ENCODE measurements around the gene MRPL21. TPM values are rescaled to one million over a fixed set of nuclear protein-coding genes. Genes with fewer than 3 reads are reported as not detected.

MRPL21 gene
- total RNA-seq, 5 donors from 2014 or later (not counting 1 experiment from before 2014, with no cell fraction given) = 34.0 to 36.9 (median 35.3) TPM

- H3K27ac Mint-ChIP-seq = no peak overlapping the region
- ChIA-PET POLR2A (no interaction called here), CTCF (no interaction called here)
- H3K4me1 Mint-ChIP-seq = no peaks in the 10 kb centered on the region
- H3K27ac ChIP-seq (ENCODE audit: low read length) = no peak overlapping the region
- peaks cover 42% of the 10 kb centered on the region for H3K36me3 Mint-ChIP-seq
- WGBS (ENCODE audit: insufficient coverage) = 98% methylated on average over 4 of the region's 7 CpGs
- no peak overlapping the region for H3K4me3 Mint-ChIP-seq
- H3K27me3 ChIP-seq (replicated peaks in 1 of 2; ENCODE audit: control insufficient read depth in 2 of 2, extremely low read depth in 1 of 2, insufficient read depth in 2 of 2, low read length in 1 of 2) = no peaks in the 10 kb centered on the region
- H3K36me3 ChIP-seq (ENCODE audit: control insufficient read depth in 2 of 2, extremely low read depth in 1 of 2, insufficient read depth in 1 of 2, low read length in 1 of 2) = peaks cover 23 to 76% of the 10 kb centered on the region in 2 donors
- DNase-seq = no peak
- no peaks in the 10 kb centered on the region for H3K4me1 ChIP-seq (ENCODE audit: control insufficient read depth in 1 of 2, extremely low read depth in 1 of 2, insufficient read depth in 2 of 2, low read length in 2 of 2)
- H3K4me3 ChIP-seq (ENCODE audit: control insufficient read depth in 1 of 2, extremely low read depth in 1 of 2, low read length in 1 of 2) = no peak overlapping the region
- H3K27me3 Mint-ChIP-seq = no peaks in the 10 kb centered on the region
- H3K9me3 Mint-ChIP-seq = no peaks in the 10 kb centered on the region
- no peak for ATAC-seq (replicated peaks in 1 of 4)
- H3K9me3 ChIP-seq = no peaks in the 10 kb centered on the region
Measured at GRCh38 chr11:68932358-68932757, 28.7 kb upstream of the MRPL21 start.

GRCh38 chr11:68931911-68932310 is 28.3 kb upstream of the MRPL21 start:
- no peak overlapping the region for H3K4me3 ChIP-seq (ENCODE audit: control insufficient read depth in 1 of 2, extremely low read depth in 1 of 2, low read length in 1 of 2)
- DNase-seq (no peak), ATAC-seq (replicated peaks in 1 of 4) (no peak)
- H3K9me3 Mint-ChIP-seq = no peaks in the 10 kb centered on the region
- H3K9me3 ChIP-seq = no peaks in the 10 kb centered on the region
- peaks cover 25 to 71% of the 10 kb centered on the region in 2 donors for H3K36me3 ChIP-seq (ENCODE audit: control insufficient read depth in 2 of 2, extremely low read depth in 1 of 2, insufficient read depth in 1 of 2, low read length in 1 of 2)
- no peaks in the 10 kb centered on the region for H3K27me3 ChIP-seq (replicated peaks in 1 of 2; ENCODE audit: control insufficient read depth in 2 of 2, extremely low read depth in 1 of 2, insufficient read depth in 2 of 2, low read length in 1 of 2)
- H3K4me3 Mint-ChIP-seq = no peak overlapping the region
- no peaks in the 10 kb centered on the region for H3K4me1 ChIP-seq (ENCODE audit: control insufficient read depth in 1 of 2, extremely low read depth in 1 of 2, insufficient read depth in 2 of 2, low read length in 2 of 2)
- H3K27me3 Mint-ChIP-seq = no peaks in the 10 kb centered on the region
- H3K36me3 Mint-ChIP-seq = peaks cover 47% of the 10 kb centered on the region
- ChIA-PET CTCF (no interaction called here), POLR2A (no interaction called here)
- H3K27ac Mint-ChIP-seq = no peak overlapping the region
- no peaks in the 10 kb centered on the region for H3K4me1 Mint-ChIP-seq
- 99% methylated on average over 12 of the region's 17 CpGs for WGBS (ENCODE audit: insufficient coverage)
- H3K27ac ChIP-seq (ENCODE audit: low read length) = no peak overlapping the region

GRCh38 chr11:68930991-68931855 is 27.6 kb upstream of the MRPL21 start:
- Mint-ChIP-seq H3K27me3 (no peaks in the 10 kb centered on the region), H3K36me3 (peaks cover 49% of the 10 kb centered on the region), H3K4me1 (no peaks in the 10 kb centered on the region), H3K4me3 (no peak overlapping the region), H3K9me3 (no peaks in the 10 kb centered on the region), H3K27ac (no peak overlapping the region)
- H3K36me3 ChIP-seq (ENCODE audit: control insufficient read depth in 2 of 2, extremely low read depth in 1 of 2, insufficient read depth in 1 of 2, low read length in 1 of 2) = peaks cover 25 to 66% of the 10 kb centered on the region in 2 donors
- DNase-seq = no peak
- H3K27me3 ChIP-seq (replicated peaks in 1 of 2; ENCODE audit: control insufficient read depth in 2 of 2, extremely low read depth in 1 of 2, insufficient read depth in 2 of 2, low read length in 1 of 2) = no peaks in the 10 kb centered on the region
- no peak overlapping the region for H3K27ac ChIP-seq (ENCODE audit: low read length)
- no peaks in the 10 kb centered on the region for H3K4me1 ChIP-seq (ENCODE audit: control insufficient read depth in 1 of 2, extremely low read depth in 1 of 2, insufficient read depth in 2 of 2, low read length in 2 of 2)
- WGBS (ENCODE audit: insufficient coverage) = 95% methylated on average over 19 of the region's 21 CpGs
- CTCF ChIA-PET = no interaction called here
- no peak for ATAC-seq (replicated peaks in 1 of 4)
- H3K4me3 ChIP-seq (ENCODE audit: control insufficient read depth in 1 of 2, extremely low read depth in 1 of 2, low read length in 1 of 2) = no peak overlapping the region
- POLR2A ChIA-PET = no interaction called here
- H3K9me3 ChIP-seq = no peaks in the 10 kb centered on the region

GRCh38 chr11:68929706-68930570 is 26.3 kb upstream of the MRPL21 start:
- Histone ChIP-seq H3K27ac (ENCODE audit: low read length) (no peak overlapping the region), H3K4me1 (ENCODE audit: control insufficient read depth in 1 of 2, extremely low read depth in 1 of 2, insufficient read depth in 2 of 2, low read length in 2 of 2) (no peaks in the 10 kb centered on the region), H3K4me3 (ENCODE audit: control insufficient read depth in 1 of 2, extremely low read depth in 1 of 2, low read length in 1 of 2) (no peak overlapping the region), H3K9me3 (no peaks in the 10 kb centered on the region), H3K27me3 (replicated peaks in 1 of 2; ENCODE audit: control insufficient read depth in 2 of 2, extremely low read depth in 1 of 2, insufficient read depth in 2 of 2, low read length in 1 of 2) (no peaks in the 10 kb centered on the region), H3K36me3 (ENCODE audit: control insufficient read depth in 2 of 2, extremely low read depth in 1 of 2, insufficient read depth in 1 of 2, low read length in 1 of 2) (peaks cover 23 to 68% of the 10 kb centered on the region in 2 donors)
- ATAC-seq (replicated peaks in 1 of 4) = no peak
- peaks cover 53% of the 10 kb centered on the region for H3K36me3 Mint-ChIP-seq
- no peaks in the 10 kb centered on the region for H3K27me3 Mint-ChIP-seq
- POLR2A ChIA-PET = no interaction called here
- no peak overlapping the region for H3K27ac Mint-ChIP-seq
- DNase-seq = no peak
- no peak overlapping the region for H3K4me3 Mint-ChIP-seq
- 93% methylated on average over 18 of the region's 20 CpGs for WGBS (ENCODE audit: insufficient coverage)
- CTCF ChIA-PET = no interaction called here
- H3K4me1 Mint-ChIP-seq = no peaks in the 10 kb centered on the region
- peaks cover 6 to 7% (median 7%) of the 10 kb centered on the region in 3 donors for H3K9me3 Mint-ChIP-seq

- no peak for DNase-seq
- CTCF ChIA-PET = no interaction called here
- H3K36me3 Mint-ChIP-seq = peaks cover 61% of the 10 kb centered on the region
Measured at GRCh38 chr11:68929135-68929534, 25.5 kb upstream of the MRPL21 start.

GRCh38 chr11:68928136-68928880 is 24.7 kb upstream of the MRPL21 start:
- no peak overlapping the region for H3K27ac ChIP-seq (ENCODE audit: low read length)
- POLR2A ChIA-PET = interaction anchor here in 1 of 2 donors (0.9 kb wide), 1 partner anchor 38 kb away, joined by 3 read pairs; no protein-coding TSS in a partner anchor
- Mint-ChIP-seq H3K4me3 (no peak overlapping the region), H3K36me3 (peaks cover 69% of the 10 kb centered on the region), H3K27ac (no peak overlapping the region), H3K9me3 (peaks cover 7 to 16% (median 13%) of the 10 kb centered on the region in 3 donors), H3K4me1 (no peaks in the 10 kb centered on the region), H3K27me3 (no peaks in the 10 kb centered on the region)
- WGBS (ENCODE audit: insufficient coverage) = 96% methylated on average over 4 of the region's 6 CpGs
- no peaks in the 10 kb centered on the region for H3K4me1 ChIP-seq (ENCODE audit: control insufficient read depth in 1 of 2, extremely low read depth in 1 of 2, insufficient read depth in 2 of 2, low read length in 2 of 2)
- H3K27me3 ChIP-seq (replicated peaks in 1 of 2; ENCODE audit: control insufficient read depth in 2 of 2, extremely low read depth in 1 of 2, insufficient read depth in 2 of 2, low read length in 1 of 2) = no peaks in the 10 kb centered on the region
- no peak overlapping the region for H3K4me3 ChIP-seq (ENCODE audit: control insufficient read depth in 1 of 2, extremely low read depth in 1 of 2, low read length in 1 of 2)
- CTCF ChIA-PET = no interaction called here
- H3K9me3 ChIP-seq = no peaks in the 10 kb centered on the region
- H3K36me3 ChIP-seq (ENCODE audit: control insufficient read depth in 2 of 2, extremely low read depth in 1 of 2, insufficient read depth in 1 of 2, low read length in 1 of 2) = peaks cover 30 to 67% of the 10 kb centered on the region in 2 donors
- ATAC-seq (replicated peaks in 1 of 4) = no peak
- DNase-seq = no peak

More at GRCh38 chr11:68929135-68929534, 25.5 kb upstream of the MRPL21 start:
- ATAC-seq (replicated peaks in 1 of 4) = no peak
- POLR2A ChIA-PET = no interaction called here
- no peaks in the 10 kb centered on the region for H3K9me3 ChIP-seq
- no peaks in the 10 kb centered on the region for H3K27me3 Mint-ChIP-seq
- no peaks in the 10 kb centered on the region for H3K27me3 ChIP-seq (replicated peaks in 1 of 2; ENCODE audit: control insufficient read depth in 2 of 2, extremely low read depth in 1 of 2, insufficient read depth in 2 of 2, low read length in 1 of 2)
- H3K4me3 ChIP-seq (ENCODE audit: control insufficient read depth in 1 of 2, extremely low read depth in 1 of 2, low read length in 1 of 2) = no peak overlapping the region
- H3K4me1 ChIP-seq (ENCODE audit: control insufficient read depth in 1 of 2, extremely low read depth in 1 of 2, insufficient read depth in 2 of 2, low read length in 2 of 2) = no peaks in the 10 kb centered on the region
- H3K4me3 Mint-ChIP-seq = no peak overlapping the region
- no peak overlapping the region for H3K27ac Mint-ChIP-seq
- H3K27ac ChIP-seq (ENCODE audit: low read length) = no peak overlapping the region
- peaks cover 31 to 68% of the 10 kb centered on the region in 2 donors for H3K36me3 ChIP-seq (ENCODE audit: control insufficient read depth in 2 of 2, extremely low read depth in 1 of 2, insufficient read depth in 1 of 2, low read length in 1 of 2)
- peaks cover 7 to 13% (median 11%) of the 10 kb centered on the region in 3 donors for H3K9me3 Mint-ChIP-seq
- WGBS (ENCODE audit: insufficient coverage) = 99% methylated on average over 20 of the region's 20 CpGs
- H3K4me1 Mint-ChIP-seq = no peaks in the 10 kb centered on the region
